ENCODE data around the gene MVD.

MVD gene, protein sequence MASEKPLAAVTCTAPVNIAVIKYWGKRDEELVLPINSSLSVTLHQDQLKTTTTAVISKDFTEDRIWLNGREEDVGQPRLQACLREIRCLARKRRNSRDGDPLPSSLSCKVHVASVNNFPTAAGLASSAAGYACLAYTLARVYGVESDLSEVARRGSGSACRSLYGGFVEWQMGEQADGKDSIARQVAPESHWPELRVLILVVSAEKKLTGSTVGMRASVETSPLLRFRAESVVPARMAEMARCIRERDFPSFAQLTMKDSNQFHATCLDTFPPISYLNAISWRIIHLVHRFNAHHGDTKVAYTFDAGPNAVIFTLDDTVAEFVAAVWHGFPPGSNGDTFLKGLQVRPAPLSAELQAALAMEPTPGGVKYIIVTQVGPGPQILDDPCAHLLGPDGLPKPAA

DNA sequence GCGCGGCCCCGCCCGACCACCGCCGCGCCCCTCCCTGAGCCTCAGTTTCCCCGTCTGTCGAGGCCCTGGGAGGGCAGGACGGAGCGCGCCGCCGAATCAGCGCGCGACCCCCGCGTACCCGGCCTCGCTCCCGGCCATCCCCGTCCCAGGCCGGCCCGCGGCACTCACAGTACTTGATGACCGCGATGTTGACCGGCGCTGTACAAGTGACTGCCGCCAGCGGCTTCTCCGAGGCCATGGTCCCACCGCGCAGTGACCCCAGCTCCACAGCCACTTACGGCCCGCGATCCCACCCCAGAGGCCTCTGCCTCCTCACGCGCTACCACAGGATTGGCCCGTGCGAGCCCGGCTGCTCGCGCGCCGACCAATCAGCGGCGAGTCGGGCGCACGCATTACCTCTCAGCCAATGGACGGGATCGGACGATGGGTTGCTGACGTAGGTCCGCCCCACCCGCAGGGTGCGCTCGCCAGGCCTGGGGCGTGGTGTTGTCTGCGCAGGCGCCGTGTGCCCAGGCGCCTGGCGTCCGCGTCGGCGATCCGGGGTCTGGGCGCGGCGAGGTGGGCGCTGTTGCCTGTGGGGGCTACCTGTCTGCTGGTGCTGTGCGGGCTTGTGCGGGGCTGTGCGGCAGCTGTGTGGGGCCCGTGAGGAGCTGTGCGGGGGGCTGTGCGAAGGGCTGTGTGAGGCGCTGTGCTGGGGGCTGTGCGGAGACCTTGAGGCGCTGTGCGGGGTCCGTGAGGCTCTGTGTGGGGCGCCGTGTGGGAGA is at the start of gene MVD:
TSS of gene MVD (minus strand) at position 249 of the 764 bp plus-strand sequence. CDS start at position 238, 11 bp downstream.
- peak; percentile 94 to 95 for DNase-seq (ENCODE audit: low read depth in 2 of 2)

DNA sequence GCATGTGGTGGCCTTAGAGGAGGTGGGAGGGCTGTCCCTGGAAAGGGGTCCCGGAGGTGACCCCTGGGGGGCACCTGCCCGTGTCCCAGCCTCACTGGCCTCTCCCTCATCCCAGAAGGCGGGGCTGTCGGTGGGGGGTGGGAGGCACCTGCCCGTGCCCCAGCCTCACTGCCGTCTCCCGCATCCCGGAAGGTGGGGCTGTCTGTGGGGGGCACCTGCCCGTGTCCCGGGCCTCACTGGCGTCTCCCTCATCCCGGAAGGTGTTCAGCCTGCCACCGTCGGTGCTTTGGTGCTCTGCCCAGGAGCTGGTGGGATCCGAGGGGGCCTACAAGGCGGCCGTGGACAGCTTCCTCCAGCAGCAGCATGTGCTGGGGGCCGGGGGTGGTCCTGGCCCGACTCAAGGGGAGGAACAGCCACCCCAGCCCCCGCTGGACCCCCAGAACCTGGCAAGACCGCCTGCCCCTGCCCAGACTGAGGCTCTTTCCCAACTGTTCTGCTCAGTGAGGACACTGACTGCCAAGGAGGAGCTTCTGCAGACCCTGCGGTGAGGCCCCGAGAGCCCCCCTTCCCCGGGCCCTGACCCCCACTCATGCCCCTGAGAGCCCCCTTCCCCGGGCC is 49.6 kb upstream of the MVD start:
- no peak for DNase-seq (ENCODE audit: low read depth in 2 of 2)

DNA sequence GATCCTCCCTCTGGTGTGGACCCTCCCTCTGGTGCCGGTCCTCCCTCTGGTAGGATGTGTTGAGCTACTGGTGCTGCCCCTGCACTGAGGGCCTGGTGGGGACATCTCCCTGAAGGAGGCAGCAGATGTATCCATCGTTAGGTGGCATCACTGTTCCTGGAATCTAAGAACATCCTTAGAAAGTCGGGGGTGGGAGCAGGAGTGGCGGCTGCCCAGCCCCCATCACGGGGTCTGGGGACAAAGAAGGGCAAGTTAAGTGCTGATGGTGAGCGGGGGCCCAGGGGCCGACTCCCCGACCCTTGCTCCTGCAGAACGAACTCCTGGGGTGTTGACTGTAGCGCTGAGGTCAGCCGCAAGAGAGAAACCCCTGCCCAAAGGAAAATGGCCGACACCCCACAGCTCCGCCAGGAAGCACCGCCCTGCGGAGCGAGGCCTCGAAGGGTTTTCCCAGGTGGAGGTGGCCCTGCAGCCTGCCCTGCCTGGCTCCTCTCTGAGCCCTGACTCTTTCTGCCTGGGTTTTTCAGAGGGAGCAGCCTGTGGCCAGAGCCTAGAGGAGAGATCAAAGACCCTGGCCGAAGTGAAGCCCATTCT is 49.0 kb upstream of the MVD start:
- DNase-seq (ENCODE audit: low read depth in 2 of 2) = no peak

DNA sequence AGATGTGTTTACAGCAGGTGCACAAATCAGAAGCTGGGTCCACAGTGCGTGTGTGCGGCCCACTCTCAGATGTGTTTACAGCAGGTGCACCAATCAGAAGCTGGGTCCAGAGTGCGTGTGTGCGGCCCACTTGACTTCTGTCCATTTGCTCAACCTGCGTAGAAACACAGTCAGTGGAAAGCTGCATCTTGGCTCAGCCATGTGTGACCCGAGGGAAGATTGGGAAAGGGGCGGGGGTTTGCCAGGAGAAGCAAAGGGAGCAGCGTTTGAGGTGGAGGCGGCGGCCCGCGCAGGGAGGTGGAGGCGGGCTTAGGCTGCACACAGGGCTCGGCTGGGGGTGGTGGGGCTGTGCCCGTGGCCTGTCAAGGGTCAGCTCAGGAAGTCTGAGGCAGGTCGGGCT is 47.7 kb upstream of the MVD start:
- no peak for DNase-seq (ENCODE audit: low read depth in 2 of 2)

DNA sequence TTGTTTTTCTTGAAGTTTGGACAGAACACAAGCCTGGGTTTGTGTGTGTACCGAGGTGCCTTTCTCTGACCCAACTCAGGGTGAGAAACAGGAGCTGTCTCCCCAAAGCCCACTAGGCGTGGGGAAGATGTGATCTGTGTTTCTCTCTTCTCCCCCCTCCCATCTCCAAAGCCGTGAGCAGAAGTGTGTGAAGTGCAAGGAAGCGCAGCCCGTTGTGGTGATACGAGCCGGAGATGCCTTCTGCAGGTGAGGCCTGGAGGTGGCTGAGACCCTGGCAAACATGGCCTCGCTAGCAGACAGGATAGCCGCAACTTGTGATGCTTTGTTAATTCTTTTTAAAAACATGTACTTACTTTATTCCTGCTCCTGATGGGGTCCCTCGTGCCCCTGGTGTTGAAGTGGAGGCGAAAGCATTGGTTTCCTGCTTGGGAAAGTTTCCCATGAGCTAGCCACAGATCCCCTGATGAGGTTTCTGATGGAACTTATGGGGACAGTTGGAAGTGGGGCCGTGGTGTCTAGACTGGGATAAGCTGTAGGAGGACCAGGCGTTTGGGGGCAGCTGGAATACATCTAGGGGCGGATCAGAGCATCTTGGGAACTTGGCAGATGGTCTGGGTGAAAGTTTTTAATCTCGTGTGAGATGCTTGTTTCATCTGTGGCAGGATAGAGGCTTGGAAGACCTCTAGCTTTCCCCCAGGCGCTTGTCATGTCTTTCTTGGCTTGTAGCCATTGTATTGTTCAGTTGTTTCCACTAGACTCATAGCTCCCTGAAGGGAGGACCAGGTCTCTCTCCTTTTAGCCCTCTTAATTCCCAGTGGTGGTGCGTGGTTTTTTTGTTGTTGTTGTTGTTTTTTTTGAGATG is 44.3 kb upstream of the MVD start:
- no peak for DNase-seq (ENCODE audit: low read depth in 2 of 2)

DNA sequence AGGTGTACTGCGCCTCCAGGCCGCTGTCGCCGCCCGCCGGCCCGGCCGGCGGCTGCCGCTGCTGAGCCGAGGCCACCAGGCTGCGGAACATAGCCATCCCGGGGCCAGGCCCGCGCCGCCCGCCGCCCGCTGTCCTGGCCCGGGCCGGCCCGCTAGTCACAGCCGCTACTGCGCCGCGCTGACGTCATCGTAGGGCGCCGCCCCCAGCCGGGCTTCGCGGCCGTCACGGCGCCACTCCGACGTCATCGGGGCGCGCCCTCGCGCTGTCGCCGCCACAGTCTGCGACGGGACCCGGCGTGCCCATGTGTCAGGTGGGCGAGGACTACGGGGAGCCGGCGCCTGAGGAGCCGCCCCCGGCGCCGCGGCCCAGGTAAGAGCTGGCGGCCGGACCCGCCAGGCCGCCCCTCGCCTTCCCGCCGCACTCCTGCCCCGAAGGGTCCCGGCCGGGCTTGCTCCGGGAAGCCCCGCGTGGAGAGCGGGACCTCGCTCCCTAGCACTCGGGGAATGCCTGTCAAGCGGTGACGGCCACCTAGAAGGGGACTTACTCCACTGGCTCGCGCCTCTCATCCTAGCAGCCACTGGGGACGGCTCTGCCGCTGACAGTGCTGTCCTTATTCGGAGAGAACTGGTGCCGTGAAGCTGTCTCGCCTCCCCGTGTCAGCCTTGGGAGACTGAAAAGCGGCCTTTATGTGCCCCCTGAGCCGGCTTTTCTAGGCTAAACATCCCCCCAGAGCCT is 43.5 kb upstream of the MVD start, which contains the start of the genes CTU2 and RNF166:
TSS of gene CTU2 (plus strand) at position 275 of the 736 bp plus-strand sequence. CDS start at position 303, 28 bp downstream.
TSS of gene RNF166 (minus strand) at position 180 of the 736 bp plus-strand sequence. CDS start at position 97, 83 bp downstream.
- DNase-seq (ENCODE audit: low read depth in 2 of 2) = peak; percentile 87 to 91

DNA sequence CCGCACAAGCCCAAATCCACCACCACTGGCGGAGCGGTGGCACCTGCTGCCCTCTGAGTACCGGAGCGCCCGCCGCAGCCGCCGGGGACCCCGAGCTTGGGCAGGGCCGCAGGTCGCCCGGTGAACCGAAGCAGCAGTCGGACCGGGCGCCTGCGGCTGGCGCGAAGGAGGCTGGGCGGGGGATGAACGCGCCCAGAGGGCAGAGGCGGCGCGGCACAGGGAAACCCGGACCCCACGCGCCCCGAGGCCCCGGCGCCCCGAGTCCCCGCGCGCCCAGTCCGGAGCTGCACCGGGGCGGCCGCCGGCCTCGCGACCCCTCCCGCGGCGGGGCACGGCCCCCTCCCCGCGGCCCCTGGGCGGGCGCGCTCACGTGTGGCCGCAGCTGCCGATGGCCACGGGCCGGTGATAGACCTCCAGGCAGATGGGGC is 42.9 kb upstream of the MVD start:
- no peak for DNase-seq (ENCODE audit: low read depth in 2 of 2)

DNA sequence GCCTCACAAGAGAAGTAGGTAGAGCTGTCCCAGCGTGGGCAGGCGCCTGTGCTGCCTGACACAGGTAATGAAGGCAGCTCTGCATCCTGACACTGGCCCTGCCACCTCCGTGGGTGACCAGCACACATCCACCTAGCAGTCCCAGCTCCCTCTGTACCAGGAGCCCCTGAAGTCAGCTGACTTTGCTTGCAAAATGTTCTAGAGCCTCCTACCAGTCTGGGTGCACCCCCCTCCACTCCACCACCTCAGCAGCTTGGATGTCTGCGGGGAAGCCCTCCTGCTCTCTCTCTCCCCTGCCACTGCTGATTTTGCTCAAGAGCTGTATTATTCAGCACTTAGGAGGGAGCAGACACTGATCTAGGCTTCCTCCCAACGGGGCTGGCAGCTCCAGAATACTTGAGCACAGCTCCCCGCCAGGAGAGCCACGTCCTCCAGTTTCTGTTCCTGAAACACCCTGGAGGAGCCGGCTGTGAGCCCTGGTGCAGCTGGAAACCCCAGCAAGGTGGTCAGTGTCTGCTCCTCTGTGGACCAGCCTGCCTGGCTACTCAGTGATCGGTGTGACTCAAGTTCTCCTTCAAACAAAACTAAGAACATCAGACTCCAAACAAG is 42.3 kb upstream of the MVD start:
- no peak for DNase-seq (ENCODE audit: low read depth in 2 of 2)

DNA sequence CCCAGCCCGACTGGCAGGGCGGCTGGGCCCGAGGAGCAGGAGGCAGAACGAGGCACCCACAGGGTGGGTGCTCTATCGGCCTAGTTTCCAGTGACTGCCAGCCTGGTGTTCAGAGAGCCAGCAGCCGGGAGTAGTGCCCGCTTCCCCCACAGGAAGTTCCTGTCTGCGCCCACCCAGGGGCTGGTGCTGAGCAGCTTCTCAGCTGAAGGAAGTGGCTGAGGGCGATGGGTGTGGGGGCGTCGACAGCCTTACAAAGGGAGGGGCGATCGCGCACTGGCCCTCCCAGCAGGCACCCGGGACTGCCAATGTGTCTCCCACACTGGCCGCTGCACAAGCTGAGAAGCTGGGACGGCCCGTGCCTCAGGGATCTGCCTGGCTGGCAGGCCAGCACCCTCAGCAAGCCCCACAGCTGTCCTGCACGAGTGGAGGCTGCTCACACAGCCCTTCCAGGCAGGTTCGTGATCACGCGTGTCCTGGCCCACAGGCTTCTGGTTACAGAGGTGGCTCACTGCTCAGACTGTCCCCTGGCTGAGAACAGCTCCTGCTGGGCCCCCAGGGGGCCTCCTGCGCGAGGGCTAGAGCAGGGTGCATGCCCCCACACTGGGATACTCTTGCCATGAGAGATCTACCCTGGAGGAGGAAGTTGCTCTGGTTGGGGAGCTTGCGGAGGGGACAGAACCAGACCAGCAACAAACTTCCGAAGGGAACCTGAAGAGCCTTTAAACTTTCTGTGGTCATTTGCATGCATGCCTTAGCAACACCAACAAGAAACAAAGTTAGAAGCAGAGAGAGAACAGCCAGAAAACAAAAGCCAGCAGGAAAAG is 40.8 kb upstream of the MVD start:
- peak in 1 of 2 experiments; percentile 66 for DNase-seq (ENCODE audit: low read depth in 2 of 2)

DNA sequence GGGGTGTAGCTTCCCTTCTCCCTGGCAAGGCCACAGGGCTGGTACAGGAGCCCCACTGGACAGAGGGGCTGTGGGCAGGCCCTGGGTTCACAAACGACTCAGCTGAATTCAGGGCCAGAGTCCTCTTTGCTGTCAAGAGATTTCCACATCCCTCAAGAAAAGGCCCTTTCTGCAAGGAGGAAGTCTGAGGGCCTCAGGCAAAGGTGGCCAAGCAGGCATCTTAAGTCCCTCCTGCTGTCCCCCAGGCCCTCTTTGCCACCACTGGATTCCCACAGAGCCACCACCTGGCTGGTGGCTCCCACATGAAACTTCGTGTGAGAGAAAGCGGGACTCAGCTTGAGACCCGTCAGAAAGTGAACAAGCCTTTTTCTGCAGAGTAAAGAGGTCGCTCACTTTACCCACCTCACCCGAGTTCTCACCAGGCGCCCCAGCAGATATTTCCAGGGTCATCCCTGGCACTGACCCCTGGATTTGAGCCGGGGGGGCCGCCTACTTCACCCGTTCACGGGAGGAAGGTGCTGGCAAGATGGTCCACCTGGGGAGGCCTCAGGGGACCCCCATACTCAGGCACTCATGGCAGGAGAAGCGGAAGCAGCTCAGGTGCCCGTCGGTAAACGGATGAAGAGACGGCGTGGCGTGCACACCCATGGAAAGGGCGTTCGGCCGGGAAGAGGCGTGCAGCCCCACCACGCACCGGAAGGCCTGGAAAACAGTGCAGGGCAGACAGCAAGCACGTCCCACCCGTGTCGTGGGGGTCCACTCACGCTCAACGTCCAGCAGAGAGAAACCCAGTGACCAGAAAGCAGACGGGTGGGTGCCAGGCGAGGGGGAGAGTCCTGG is 39.7 kb upstream of the MVD start:
- DNase-seq (ENCODE audit: low read depth in 2 of 2) = no peak

DNA sequence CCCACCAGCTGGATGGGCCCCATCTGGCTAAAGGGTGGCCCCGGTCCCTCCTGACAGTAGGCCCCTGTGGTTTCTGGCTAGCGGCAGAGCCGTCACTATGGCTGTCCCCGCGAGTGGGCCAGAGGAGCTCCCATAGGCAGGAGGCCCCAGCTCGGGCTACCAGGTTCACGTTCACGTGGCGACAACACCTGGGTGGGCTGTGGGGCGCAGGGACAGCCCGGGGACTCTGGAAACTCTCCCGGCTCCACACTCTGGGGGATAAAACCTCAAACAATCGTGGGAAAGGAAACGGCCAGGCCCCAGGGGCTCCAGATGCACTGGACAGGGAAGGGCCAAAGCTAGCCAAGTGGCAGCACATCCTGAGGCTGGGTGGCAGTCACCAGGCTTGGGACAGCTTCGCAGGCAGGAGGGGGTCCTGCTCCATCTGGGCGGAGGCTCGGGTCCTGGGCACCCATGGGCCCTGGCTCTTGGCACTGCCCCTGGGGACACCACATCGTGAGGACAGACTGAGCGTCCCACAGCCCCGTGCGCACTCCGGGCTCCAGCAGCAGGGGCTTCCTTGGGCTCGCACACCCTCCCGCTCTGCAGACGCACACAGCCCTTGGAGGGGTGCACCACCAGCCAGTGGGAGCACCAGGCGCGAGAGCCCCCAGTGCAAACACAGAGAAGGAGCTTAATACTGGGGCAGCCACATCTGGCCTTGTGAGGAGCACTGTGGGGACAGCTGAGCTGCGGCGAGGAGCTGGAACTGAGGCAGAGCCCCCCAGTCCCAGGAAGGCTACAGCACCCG is 38.9 kb upstream of the MVD start:
- DNase-seq (ENCODE audit: low read depth in 2 of 2) = no peak

DNA sequence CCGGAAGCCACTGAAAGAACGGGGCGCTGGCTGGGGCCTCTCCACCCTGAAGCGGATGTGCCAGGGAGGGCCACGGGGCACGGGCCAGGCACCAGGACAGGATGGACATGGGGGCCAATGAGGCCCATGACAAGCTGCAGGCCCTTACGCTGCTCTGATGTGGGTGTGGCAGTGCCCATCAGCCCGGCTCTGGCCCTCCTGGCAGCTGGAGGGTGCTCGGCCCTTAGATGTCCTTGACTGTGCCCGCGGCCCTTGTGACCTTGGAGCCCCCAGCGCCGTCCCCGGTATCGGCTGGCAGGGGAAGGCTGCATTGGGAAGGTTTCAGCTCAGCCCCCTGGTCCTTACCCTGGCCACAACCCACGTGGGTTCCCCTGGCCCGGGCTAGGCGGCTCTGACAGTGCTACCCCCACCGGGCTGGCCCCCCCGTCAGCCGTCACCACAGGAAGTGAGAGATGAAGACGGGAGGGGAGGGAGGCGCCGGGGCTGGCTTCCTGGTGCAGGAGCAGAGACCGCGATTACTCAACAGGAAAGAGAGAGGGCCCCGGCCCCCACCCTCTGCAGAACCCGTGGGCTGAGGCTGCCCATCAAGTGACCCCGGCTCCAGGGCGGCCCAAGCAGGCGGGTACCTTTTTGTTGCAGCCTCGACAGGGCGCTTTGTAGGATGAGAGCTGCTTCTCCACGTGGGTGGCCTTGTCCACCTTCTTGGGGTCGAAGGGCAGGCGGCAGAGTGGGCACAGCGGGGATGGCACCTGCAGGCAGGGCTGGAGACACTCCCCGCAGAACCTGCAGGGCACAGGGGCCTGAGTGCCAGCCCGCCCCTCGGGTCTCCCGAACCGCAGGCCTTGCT is 38.0 kb upstream of the MVD start:
- DNase-seq (ENCODE audit: low read depth in 2 of 2) = peak; percentile 85 to 95

DNA sequence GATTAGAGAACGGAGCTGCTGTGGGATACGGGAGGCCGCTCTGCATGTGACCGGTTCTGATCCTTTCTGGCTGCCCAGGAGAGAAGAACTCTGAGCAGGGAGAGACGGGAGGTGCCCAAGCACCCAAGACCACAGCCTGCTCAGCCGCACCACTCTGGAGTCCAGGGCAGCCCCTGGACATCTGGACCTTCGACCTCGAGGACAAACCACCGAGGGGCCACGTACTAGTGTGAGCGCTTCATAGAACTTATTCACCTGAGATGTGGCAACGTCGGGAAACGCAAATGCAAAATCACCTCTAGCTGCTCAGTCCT is 37.4 kb upstream of the MVD start:
- DNase-seq (ENCODE audit: low read depth in 2 of 2) = no peak

DNA sequence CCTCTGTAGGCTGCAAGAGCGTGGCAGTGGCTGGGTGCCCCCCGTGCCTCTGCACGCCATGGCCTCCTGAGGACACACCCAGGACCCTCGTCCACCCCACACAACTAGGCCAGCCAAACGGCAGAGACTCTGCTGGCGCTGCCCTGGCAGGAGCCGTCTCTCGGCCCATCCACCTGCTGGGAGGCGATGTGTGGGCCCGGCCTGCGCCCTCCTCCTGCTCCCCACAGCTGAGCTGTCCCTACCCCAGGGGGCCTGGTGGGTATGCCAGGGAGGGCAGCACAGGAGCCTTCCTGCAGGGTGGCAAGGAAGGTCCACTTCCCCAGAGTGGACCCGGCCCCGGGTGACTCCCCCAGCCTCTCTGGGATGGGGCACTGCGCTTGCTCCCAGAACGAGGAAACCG is 36.3 kb upstream of the MVD start:
- no peak for DNase-seq (ENCODE audit: low read depth in 2 of 2)

DNA sequence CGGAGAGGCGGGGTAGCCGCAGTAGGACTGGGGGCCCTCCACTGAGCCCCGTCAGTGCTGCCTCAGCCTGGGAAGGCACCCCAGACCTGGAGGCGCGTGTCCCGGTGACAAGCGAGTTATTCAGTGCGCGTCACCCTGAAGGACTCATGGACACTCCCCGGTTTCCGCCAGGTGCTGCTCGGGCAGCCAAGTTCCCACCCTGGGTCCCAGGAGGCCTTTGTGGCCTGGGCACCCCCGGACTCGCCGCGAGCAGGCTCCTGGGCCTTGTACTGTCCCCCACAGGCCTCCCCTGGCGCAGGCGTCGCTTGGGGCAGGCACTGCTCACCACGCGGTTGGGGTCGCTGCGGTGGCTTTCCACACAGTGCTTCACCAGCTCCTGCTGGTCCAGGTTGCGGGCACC is 35.8 kb upstream of the MVD start:
- DNase-seq (ENCODE audit: low read depth in 2 of 2) = no peak

DNA sequence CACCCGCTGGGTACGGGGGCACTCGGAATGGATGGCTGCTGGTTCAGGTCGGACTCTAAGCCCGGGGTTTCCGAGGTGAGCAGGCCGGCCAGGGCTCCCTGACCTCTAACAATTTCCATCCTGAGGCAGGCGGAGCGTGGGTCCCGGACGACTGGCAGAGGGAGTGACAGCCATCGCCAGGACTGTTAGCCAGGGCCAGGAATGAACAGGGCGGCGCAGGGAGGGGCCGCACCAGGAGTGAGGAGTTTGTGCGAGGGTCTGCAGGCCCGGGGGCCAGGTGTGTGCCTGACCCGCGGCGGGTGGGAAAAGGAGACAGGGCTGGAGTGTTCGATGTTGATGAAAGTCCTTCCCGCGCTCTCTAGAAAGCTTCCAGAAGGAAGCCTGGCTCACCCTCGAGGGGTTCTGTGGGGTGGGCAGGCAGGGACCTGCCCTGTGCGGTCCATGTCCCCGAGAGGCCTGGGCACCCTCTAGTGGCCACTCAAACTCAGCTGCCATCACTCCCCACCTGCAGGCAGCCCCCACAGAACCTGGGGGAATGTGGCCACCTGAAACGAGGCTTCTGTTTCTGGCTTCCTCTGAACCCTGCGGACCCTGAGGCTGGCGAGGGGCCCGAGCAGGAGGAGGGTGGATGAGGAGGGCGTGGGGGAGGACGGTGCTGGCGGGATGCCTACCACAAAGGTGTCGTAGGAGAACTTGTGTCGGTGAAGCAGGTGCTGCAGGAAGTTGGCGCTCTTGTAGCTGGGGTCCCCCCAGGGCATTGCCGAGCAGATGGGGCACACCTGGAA is 35.1 kb upstream of the MVD start:
- no peak for DNase-seq (ENCODE audit: low read depth in 2 of 2)
